Measurements from ENCODE around the gene SWAP70. TPM values are rescaled to one million over a fixed set of nuclear protein-coding genes. Genes with fewer than 3 reads are reported as not detected.

The SWAP70 gene
- total and polyA plus RNA-seq, 9 of the 15 experiments (the other 6 are each of a cell fraction or from before 2014, with no cell fraction given): 1.7 to 4.9 (median 3.9) TPM

DNA sequence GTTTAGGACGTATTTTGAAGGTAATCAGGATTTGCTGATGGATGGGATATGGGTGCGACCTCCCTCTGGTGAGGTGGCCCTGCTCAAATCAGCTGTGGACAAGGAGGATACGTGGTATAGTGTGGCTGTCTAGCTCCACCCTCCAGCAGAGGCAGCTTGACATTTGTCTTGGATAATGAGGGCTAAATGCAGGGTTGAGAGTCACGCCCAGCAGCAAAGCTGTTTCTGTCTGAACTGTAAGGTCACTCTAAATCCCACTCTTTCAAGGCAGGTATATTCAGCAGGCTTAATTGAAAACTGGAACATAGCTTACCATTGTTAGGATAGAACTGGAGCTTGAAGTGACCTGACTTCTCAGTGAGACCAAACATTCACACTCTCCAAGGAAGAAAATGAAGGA is 98.7 kb downstream of the SWAP70 start:
- Histone ChIP-seq H3K4me3 (no peak overlapping the region), H3K9me3 (replicated peaks; ENCODE audit: control insufficient read depth, insufficient read depth, low read depth, low read length) (no peaks in the 10 kb centered on the region), H4K20me1 (replicated peaks; ENCODE audit: control insufficient read depth, insufficient read depth, low read length) (no peaks in the 10 kb centered on the region; the same call in 1 of the 2 replicates), H3K4me1 (replicated peaks in 1 of 2; ENCODE audit: control insufficient read depth in 2 of 2, insufficient read depth in 2 of 2, low read length in 2 of 2) (peaks cover 21 to 22% of the 10 kb centered on the region in 2 experiments), H3K4me2 (ENCODE audit: insufficient read depth, low read length) (no peak overlapping the region), H3K9me1 (ENCODE audit: control insufficient read depth, insufficient read depth, low read length) (peaks cover 7% of the 10 kb centered on the region), H3K9ac (ENCODE audit: insufficient read depth in 1 of 2, low read depth in 2 of 2, low read length in 2 of 2) (no peak overlapping the region), H2AFZ (ENCODE audit: low read depth, low read length) (no peak overlapping the region), H3K79me2 (ENCODE audit: control insufficient read depth, insufficient read depth, low read length) (no peaks in the 10 kb centered on the region), H3K36me3 (ENCODE audit: control insufficient read depth, insufficient read depth, low read length) (no peaks in the 10 kb centered on the region), H3K27me3 (ENCODE audit: control insufficient read depth in 2 of 2, insufficient read depth in 2 of 2, low read length in 2 of 2) (no peaks in the 10 kb centered on the region), H3K27ac (ENCODE audit: extremely low read depth, low read depth, low read length) (no peak overlapping the region)
- ChIA-PET CTCF (ENCODE audit: low intra/inter-chr PET ratio) (no interaction called here), POLR2A (no interaction called here)
- DNase-seq (ENCODE audit: extremely low read depth in 1 of 4, low spot score in 3 of 4) (peak in 1 of 4 experiments; percentile 28), FAIRE-seq (no peak), ATAC-seq (no peak)
- 9% methylated on average over 4 of the region's 4 CpGs for WGBS (ENCODE audit: insufficient coverage, low coverage, missing lambda C conversion rate)
- TF ChIP-seq SNIP1 (IDR thresholded peaks at IDR 0.05; ENCODE audit: low read depth) (no peak), ZNF76 (CRISPR knock-in tag; IDR thresholded peaks at IDR 0.05; ENCODE audit: borderline replicate concordance) (no peak), SRSF3 (IDR thresholded peaks at IDR 0.05; ENCODE audit: insufficient read depth, low read length) (no peak), ZNF57 (CRISPR knock-in tag; IDR thresholded peaks at IDR 0.05) (no peak)
- TF ChIP-seq, protein P1, sequence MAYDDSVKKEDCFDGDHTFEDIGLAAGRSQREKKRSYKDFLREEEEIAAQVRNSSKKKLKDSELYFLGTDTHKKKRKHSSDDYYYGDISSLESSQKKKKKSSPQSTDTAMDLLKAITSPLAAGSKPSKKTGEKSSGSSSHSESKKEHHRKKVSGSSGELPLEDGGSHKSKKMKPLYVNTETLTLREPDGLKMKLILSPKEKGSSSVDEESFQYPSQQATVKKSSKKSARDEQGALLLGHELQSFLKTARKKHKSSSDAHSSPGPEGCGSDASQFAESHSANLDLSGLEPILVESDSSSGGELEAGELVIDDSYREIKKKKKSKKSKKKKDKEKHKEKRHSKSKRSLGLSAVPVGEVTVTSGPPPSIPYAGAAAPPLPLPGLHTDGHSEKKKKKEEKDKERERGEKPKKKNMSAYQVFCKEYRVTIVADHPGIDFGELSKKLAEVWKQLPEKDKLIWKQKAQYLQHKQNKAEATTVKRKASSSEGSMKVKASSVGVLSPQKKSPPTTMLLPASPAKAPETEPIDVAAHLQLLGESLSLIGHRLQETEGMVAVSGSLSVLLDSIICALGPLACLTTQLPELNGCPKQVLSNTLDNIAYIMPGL (CRISPR knock-in tag; IDR thresholded peaks at IDR 0.05): no peak
- TF ChIP-seq, protein P2, sequence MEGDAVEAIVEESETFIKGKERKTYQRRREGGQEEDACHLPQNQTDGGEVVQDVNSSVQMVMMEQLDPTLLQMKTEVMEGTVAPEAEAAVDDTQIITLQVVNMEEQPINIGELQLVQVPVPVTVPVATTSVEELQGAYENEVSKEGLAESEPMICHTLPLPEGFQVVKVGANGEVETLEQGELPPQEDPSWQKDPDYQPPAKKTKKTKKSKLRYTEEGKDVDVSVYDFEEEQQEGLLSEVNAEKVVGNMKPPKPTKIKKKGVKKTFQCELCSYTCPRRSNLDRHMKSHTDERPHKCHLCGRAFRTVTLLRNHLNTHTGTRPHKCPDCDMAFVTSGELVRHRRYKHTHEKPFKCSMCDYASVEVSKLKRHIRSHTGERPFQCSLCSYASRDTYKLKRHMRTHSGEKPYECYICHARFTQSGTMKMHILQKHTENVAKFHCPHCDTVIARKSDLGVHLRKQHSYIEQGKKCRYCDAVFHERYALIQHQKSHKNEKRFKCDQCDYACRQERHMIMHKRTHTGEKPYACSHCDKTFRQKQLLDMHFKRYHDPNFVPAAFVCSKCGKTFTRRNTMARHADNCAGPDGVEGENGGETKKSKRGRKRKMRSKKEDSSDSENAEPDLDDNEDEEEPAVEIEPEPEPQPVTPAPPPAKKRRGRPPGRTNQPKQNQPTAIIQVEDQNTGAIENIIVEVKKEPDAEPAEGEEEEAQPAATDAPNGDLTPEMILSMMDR (IDR thresholded peaks at IDR 0.05 in 2 of 3, conservative IDR thresholded peaks at IDR 0.05 in 1 of 3; ENCODE audit: insufficient read depth in 2 of 3, low read depth in 1 of 3, low read length in 3 of 3): no peak
- TF ChIP-seq, protein P3, sequence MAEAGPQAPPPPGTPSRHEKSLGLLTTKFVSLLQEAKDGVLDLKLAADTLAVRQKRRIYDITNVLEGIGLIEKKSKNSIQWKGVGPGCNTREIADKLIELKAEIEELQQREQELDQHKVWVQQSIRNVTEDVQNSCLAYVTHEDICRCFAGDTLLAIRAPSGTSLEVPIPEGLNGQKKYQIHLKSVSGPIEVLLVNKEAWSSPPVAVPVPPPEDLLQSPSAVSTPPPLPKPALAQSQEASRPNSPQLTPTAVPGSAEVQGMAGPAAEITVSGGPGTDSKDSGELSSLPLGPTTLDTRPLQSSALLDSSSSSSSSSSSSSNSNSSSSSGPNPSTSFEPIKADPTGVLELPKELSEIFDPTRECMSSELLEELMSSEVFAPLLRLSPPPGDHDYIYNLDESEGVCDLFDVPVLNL (CRISPR knock-in tag; IDR thresholded peaks at IDR 0.05; ENCODE audit: low read depth): no peak
- no TSS peak for BruUV-seq (replicated peaks)
- in situ Hi-C loops (cut with MboI): loop anchor here (5.0 to 10.0 kb wide), 2 partner anchors 205 to 552 kb away; no protein-coding TSS in a partner anchor
- intact Hi-C loops (cut with micrococcal nuclease): no loop called here

All from K562 (cell line).